Cardiac fibroblast (primary cell): ENCODE measurements around the gene GID4.

Source experiments
- DNase-seq, 2 donors: peaks; one replicate each; pipeline versions ENCODE4 v3.0.0 to v3.0.0-alpha.2; 2010; ENCODE audit warnings: low read depth in 2 of 2
- H3K4me3 ChIP-seq, 2 donors: replicated peaks in 1 of 2; 1 replicate in 1 of 2; 2 replicates in 1 of 2; pipeline ENCODE4 v1.5.1; 2011; ENCODE audit warnings: low read depth in 2 of 2, low read length in 2 of 2, mild to moderate bottlenecking in 2 of 2, moderate library complexity in 1 of 2
- CTCF ChIP-seq: IDR thresholded peaks from one replicate; pipeline ENCODE4 v1.5.1; 2011; ENCODE audit warnings: low read depth, mild to moderate bottlenecking, low read length, inconsistent platforms

Gene GID4

GRCh38 chr17:18042983-18043382 is 3.8 kb downstream of the GID4 start:
- TF ChIP-seq CTCF: no peak
- DNase-seq: no peak
- H3K4me3 ChIP-seq: no peak overlapping the region

- TF ChIP-seq CTCF: no peak
- H3K4me3 ChIP-seq: no peak overlapping the region
- DNase-seq: peak; percentile 32 to 49
Measured at GRCh38 chr17:18043491-18043890, 4.3 kb downstream of the GID4 start.

GRCh38 chr17:18044609-18045008 is 5.4 kb downstream of the GID4 start:
- no peak overlapping the region for H3K4me3 ChIP-seq
- no peak for TF ChIP-seq CTCF
- DNase-seq: no peak

GRCh38 chr17:18045691-18046350 is 6.6 kb downstream of the GID4 start:
- no peak for DNase-seq
- no peak overlapping the region for H3K4me3 ChIP-seq
- no peak for TF ChIP-seq CTCF

GRCh38 chr17:18055597-18055996 is 16.4 kb downstream of the GID4 start:
- H3K4me3 ChIP-seq: no peak overlapping the region
- DNase-seq: no peak
- TF ChIP-seq CTCF: no peak

GRCh38 chr17:18056214-18056613 is 17.0 kb downstream of the GID4 start:
- no peak for DNase-seq
- H3K4me3 ChIP-seq: no peak overlapping the region
- no peak for TF ChIP-seq CTCF

- no peak for TF ChIP-seq CTCF
Measured at GRCh38 chr17:18059283-18059682, 20.1 kb downstream of the GID4 start.

More at GRCh38 chr17:18059283-18059682, 20.1 kb downstream of the GID4 start:
- DNase-seq: no peak
- no peak overlapping the region for H3K4me3 ChIP-seq
